Peyer's patch (tissue), 4 donors: Measurements from ENCODE around the gene NBAS. TPM values are rescaled to one million over a fixed set of nuclear protein-coding genes. Genes with fewer than 3 reads are reported as not detected.

Experiments
- DNase-seq, 3 donors: peaks; one replicate each; pipeline ENCODE4 v3.0.0-alpha.2; 2017 to 2019
- H3K27ac ChIP-seq, 4 donors: fragments of 200-600 bp; sonication (generic); one replicate each; pipeline ENCODE4 v1.5.1; 2016 to 2019
- H3K27me3 ChIP-seq, 2 donors: fragments of 200-600 bp; sonication (generic); one replicate each; pipeline ENCODE4 v1.5.1; 2019
- H3K36me3 ChIP-seq, 3 donors: fragments of 200-600 bp; sonication (generic); one replicate each; pipeline ENCODE4 v1.5.1; 2016 to 2019
- H3K4me1 ChIP-seq, 4 donors: fragments of 200-600 bp; sonication (generic); one replicate each; pipeline ENCODE4 v1.5.1; 2016 to 2019
- H3K4me3 ChIP-seq, 4 donors: fragments of 200-600 bp; sonication (generic); 1 replicate in 3 of 4; 2 replicates in 1 of 4; pipeline ENCODE4 v1.5.1; 2016 to 2019; ENCODE audit warnings: mild to moderate bottlenecking in 1 of 4
- H3K9me3 ChIP-seq, 4 donors: fragments of 200-600 bp; sonication (generic); one replicate each; pipeline ENCODE4 v1.5.1; 2016 to 2019; ENCODE audit warnings: mild to moderate bottlenecking in 1 of 4
- CTCF ChIP-seq, 6 experiments: fragments of 450-650 bp in 4 of 6; fragments of 200-600 bp in 2 of 6; sonication (generic) in 1 of 6; IDR thresholded peaks; one replicate each; pipeline ENCODE4 v1.5.1; 2017 to 2019; ENCODE audit warnings: antibody characterized with exemption in 6 of 6, mild to moderate bottlenecking in 3 of 6, moderate library complexity in 1 of 6
- POLR2A ChIP-seq, 2 donors: fragments of 450-650 bp; IDR thresholded peaks; one replicate each; pipeline ENCODE4 v1.5.1; 2017; ENCODE audit warnings: antibody characterized with exemption in 2 of 2, mild to moderate bottlenecking in 2 of 2, moderate library complexity in 2 of 2
- total RNA-seq, 4 donors: library from RNA; depleted of rRNA; stranded (reverse); fragments of >200 nt; gene quantifications; one replicate each; pipeline ENCODE4 v1.1.0, GENCODE V29; 2016

The NBAS gene
- total RNA-seq, 4 donors from 2014 or later, result 43.2 to 70.2 (median 55.3) TPM

- TF ChIP-seq CTCF (IDR thresholded peaks at IDR 0.05) (no peak), POLR2A (IDR thresholded peaks at IDR 0.05) (no peak)
- H3K4me1 ChIP-seq, result peaks cover 0 to 6% (median 0%) of the 10 kb centered on the region in 4 donors
- no peaks in the 10 kb centered on the region for H3K9me3 ChIP-seq
- H3K27me3 ChIP-seq, result no peaks in the 10 kb centered on the region
- no peaks in the 10 kb centered on the region for H3K36me3 ChIP-seq
- no peak overlapping the region for H3K27ac ChIP-seq
- no peak overlapping the region for H3K4me3 ChIP-seq
- DNase-seq, result no peak
Observed at GRCh38 chr2:15566912-15567311, 5.8 kb upstream of the NBAS start.

- no peak overlapping the region for H3K4me3 ChIP-seq
- no peaks in the 10 kb centered on the region for H3K9me3 ChIP-seq
- no peak for TF ChIP-seq CTCF (IDR thresholded peaks at IDR 0.05)
- no peak for TF ChIP-seq POLR2A (IDR thresholded peaks at IDR 0.05)
Observed at GRCh38 chr2:15565994-15566671, 5.0 kb upstream of the NBAS start.

GRCh38 chr2:15565392-15565791, 4.3 kb upstream of the NBAS start:
- H3K36me3 ChIP-seq, result no peaks in the 10 kb centered on the region
- H3K4me3 ChIP-seq, result no peak overlapping the region
- DNase-seq, result no peak
- TF ChIP-seq POLR2A (IDR thresholded peaks at IDR 0.05), result no peak
- no peak for TF ChIP-seq CTCF (IDR thresholded peaks at IDR 0.05)
- H3K4me1 ChIP-seq, result peaks cover 0 to 7% (median 0%) of the 10 kb centered on the region in 4 donors
- H3K27ac ChIP-seq, result no peak overlapping the region
- no peaks in the 10 kb centered on the region for H3K9me3 ChIP-seq
- no peaks in the 10 kb centered on the region for H3K27me3 ChIP-seq

More at GRCh38 chr2:15565994-15566671, 5.0 kb upstream of the NBAS start:
- Histone ChIP-seq H3K27ac (no peak overlapping the region), H3K4me1 (peaks cover 0 to 6% (median 0%) of the 10 kb centered on the region in 4 donors), H3K27me3 (no peaks in the 10 kb centered on the region), H3K36me3 (no peaks in the 10 kb centered on the region)
- DNase-seq, result no peak

- Histone ChIP-seq H3K27me3 (no peaks in the 10 kb centered on the region), H3K4me1 (peaks cover 0 to 21% (median 2%) of the 10 kb centered on the region in 4 donors), H3K27ac (no peak overlapping the region), H3K4me3 (no peak overlapping the region), H3K36me3 (no peaks in the 10 kb centered on the region), H3K9me3 (no peaks in the 10 kb centered on the region)
- no peak for TF ChIP-seq CTCF (IDR thresholded peaks at IDR 0.05)
- TF ChIP-seq POLR2A (IDR thresholded peaks at IDR 0.05), result no peak
- no peak for DNase-seq
Observed at GRCh38 chr2:15563227-15564100, 2.3 kb upstream of the NBAS start.

GRCh38 chr2:15562354-15563031, 1.4 kb upstream of the NBAS start:
- no peaks in the 10 kb centered on the region for H3K27me3 ChIP-seq
- DNase-seq, result no peak
- H3K27ac ChIP-seq, result no peak overlapping the region
- H3K4me1 ChIP-seq, result peaks cover 0 to 28% (median 2%) of the 10 kb centered on the region in 4 donors
- no peaks in the 10 kb centered on the region for H3K9me3 ChIP-seq
- peak overlapping the region in 1 of 4 donors; percentile 71 for H3K4me3 ChIP-seq
- no peaks in the 10 kb centered on the region for H3K36me3 ChIP-seq
- TF ChIP-seq POLR2A (IDR thresholded peaks at IDR 0.05) (no peak), CTCF (IDR thresholded peaks at IDR 0.05) (no peak)
